ENCODE results near the gene EXOC3. TPM values are rescaled to one million over a fixed set of nuclear protein-coding genes. Genes with fewer than 3 reads are reported as not detected.

EXOC3 gene
- total and polyA plus RNA-seq, 2 of the 4 experiments (the other 2 are of a cell fraction), result 35.1 to 47.5 TPM

DNA sequence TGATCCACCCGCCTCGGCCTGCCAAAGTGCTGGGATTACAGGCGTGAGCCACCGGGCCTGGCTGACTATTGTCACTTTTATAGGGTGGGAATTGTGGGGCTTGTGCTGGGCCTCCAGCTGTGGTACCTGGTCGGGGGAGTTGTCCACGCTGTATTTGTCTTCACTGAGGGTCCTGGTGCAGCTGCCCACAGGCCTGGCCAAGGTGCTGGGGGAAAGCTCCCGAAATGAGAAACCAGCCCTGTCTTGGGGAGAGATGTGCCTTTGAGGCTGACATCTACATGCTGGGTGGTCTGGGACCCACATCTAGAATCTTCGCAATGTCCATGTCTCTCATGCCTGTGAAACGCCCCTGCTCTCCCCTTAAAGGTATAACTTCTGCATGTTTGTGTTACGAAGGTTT lies 2.6 kb downstream of the EXOC3 start:
- Histone ChIP-seq H4K5ac (ENCODE audit: low read depth, low read length) (no peak overlapping the region), H3K4me2 (ENCODE audit: low read depth, low read length) (no peak overlapping the region), H4K20me1 (ENCODE audit: insufficient read depth, low read length) (0 out of 2 replicates have a peak, but pooled peaks cover 14% of the 10 kb centered on the region), H3K14ac (replicated peaks; ENCODE audit: low read depth, low read length) (no peak overlapping the region), H2BK20ac (ENCODE audit: low read depth, low read length) (no peak overlapping the region), H3K27me3 (ENCODE audit: control insufficient read depth, insufficient read depth, low read length) (no peaks in the 10 kb centered on the region), H2BK5ac (ENCODE audit: low read depth, low read length, poor library complexity, severe bottlenecking) (no peak overlapping the region), H3K9ac (ENCODE audit: low read depth, low read length) (no peak overlapping the region), H3K4me3 (ENCODE audit: insufficient read depth, low read depth, low read length) (no peak overlapping the region), H3K9me1 (ENCODE audit: insufficient read depth, low read length) (peaks cover 4% of the 10 kb centered on the region; the same call in 1 of the 2 replicates), H2AK5ac (ENCODE audit: low read depth, low read length) (no peak overlapping the region), H3K23ac (ENCODE audit: low read depth, low read length) (no peak overlapping the region), H2AK9ac (replicated peaks; ENCODE audit: low read depth, low read length, poor library complexity) (no peak overlapping the region), H3K4me1 (ENCODE audit: control insufficient read depth, insufficient read depth, low read length) (peaks cover 12% of the 10 kb centered on the region), H2BK120ac (ENCODE audit: low read depth, low read length) (no peak overlapping the region), H3K4ac (ENCODE audit: low read depth, low read length) (no peak overlapping the region), H2AFZ (replicated peaks; ENCODE audit: low read length, poor library complexity) (no peak overlapping the region), H3K36me3 (ENCODE audit: control insufficient read depth, insufficient read depth, low read length) (peaks cover 34% of the 10 kb centered on the region), H3K27ac (ENCODE audit: insufficient read depth, low read length) (no peak overlapping the region), H4K91ac (ENCODE audit: insufficient read depth, low read depth, low read length) (no peak overlapping the region), H4K8ac (ENCODE audit: low read depth in 2 of 2, low read length in 2 of 2) (no peak overlapping the region), H3K9me3 (ENCODE audit: control insufficient read depth, insufficient read depth, low read length) (no peaks in the 10 kb centered on the region), H3K79me1 (ENCODE audit: low read depth in 1 of 2, low read length in 2 of 2) (peaks cover 46 to 79% of the 10 kb centered on the region in 2 experiments), H3K18ac (ENCODE audit: low read depth, low read length) (no peak overlapping the region), H3K56ac (ENCODE audit: extremely low read depth, insufficient read depth, low read length) (no peak overlapping the region), H2BK15ac (ENCODE audit: low read depth, low read length) (no peak overlapping the region)
- WGBS, 2 experiments (ENCODE audit: extremely low coverage in 2 of 2, insufficient read length in 1 of 2), result 86% methylated on average over 1 of the region's 10 CpGs; no CpG with 5 or more reads in 1 of the 2 experiments
- POLR2A ChIA-PET (ENCODE audit: unreplicated experiment), result no interaction called here
- intact Hi-C loops (cut with micrococcal nuclease) (no loop called here), in situ Hi-C loops (cut with MboI; ENCODE audit: low sequenced_read_pairs) (no loop called here), dilution Hi-C loops (cut with HindIII; ENCODE audit: low sequenced_read_pairs, unreplicated experiment) (no loop called here)
- ATAC-seq (ENCODE audit: low read depth) (no peak), DNase-seq (no peak)
- CTCF ChIA-PET, result interaction anchor here (1.9 kb wide), 1 partner anchor 129 kb away, joined by 5 read pairs; no protein-coding TSS in a partner anchor
- TF ChIP-seq RFX5 (IDR thresholded peaks at IDR 0.05; ENCODE audit: low read depth, low read length) (no peak), SMC3 (IDR thresholded peaks at IDR 0.05; ENCODE audit: low read depth, low read length) (no peak), MXI1 (IDR thresholded peaks at IDR 0.05; ENCODE audit: borderline replicate concordance, low read depth, low read length) (no peak), RAD21 (IDR thresholded peaks at IDR 0.05; ENCODE audit: low read length) (no peak), USF2 (IDR thresholded peaks at IDR 0.05; ENCODE audit: low read depth, low read length) (no peak), MAFK (IDR thresholded peaks at IDR 0.05; ENCODE audit: low read depth, low read length) (no peak), POLR2A (IDR thresholded peaks at IDR 0.05; ENCODE audit: low read depth, low read length) (no peak), RCOR1 (IDR thresholded peaks at IDR 0.05; ENCODE audit: insufficient replicate concordance, low read length) (no peak), FOS (IDR thresholded peaks at IDR 0.05; ENCODE audit: low read depth, low read length) (no peak), BHLHE40 (IDR thresholded peaks at IDR 0.05; ENCODE audit: low read depth, low read length) (no peak), CTCF (conservative IDR thresholded peaks at IDR 0.05; ENCODE audit: low read depth, low read length) (no peak), NFE2L2 (IDR thresholded peaks at IDR 0.05; ENCODE audit: low read depth, low read length) (no peak), CHD1 (IDR thresholded peaks at IDR 0.05; ENCODE audit: low read depth, low read length) (no peak), MAZ (IDR thresholded peaks at IDR 0.05; ENCODE audit: borderline replicate concordance, low read depth, low read length) (no peak), CEBPB (IDR thresholded peaks at IDR 0.05; ENCODE audit: low read depth, low read length) (no peak)
- TF ChIP-seq, protein P1, sequence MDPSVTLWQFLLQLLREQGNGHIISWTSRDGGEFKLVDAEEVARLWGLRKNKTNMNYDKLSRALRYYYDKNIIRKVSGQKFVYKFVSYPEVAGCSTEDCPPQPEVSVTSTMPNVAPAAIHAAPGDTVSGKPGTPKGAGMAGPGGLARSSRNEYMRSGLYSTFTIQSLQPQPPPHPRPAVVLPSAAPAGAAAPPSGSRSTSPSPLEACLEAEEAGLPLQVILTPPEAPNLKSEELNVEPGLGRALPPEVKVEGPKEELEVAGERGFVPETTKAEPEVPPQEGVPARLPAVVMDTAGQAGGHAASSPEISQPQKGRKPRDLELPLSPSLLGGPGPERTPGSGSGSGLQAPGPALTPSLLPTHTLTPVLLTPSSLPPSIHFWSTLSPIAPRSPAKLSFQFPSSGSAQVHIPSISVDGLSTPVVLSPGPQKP (IDR thresholded peaks at IDR 0.05; ENCODE audit: borderline replicate concordance, low read depth, low read length), result no peak
- no TSS peak for BruUV-seq (replicated peaks)
